SK-N-SH (cell line): Measurements from ENCODE around the gene PRM1. TPM values are rescaled to one million over a fixed set of nuclear protein-coding genes. Genes with fewer than 3 reads are reported as not detected.

ENCODE experiments used
- CTCF ChIA-PET: fragments of 300-600, 350-600 bp; formaldehyde crosslinking; extraction: SDS; loops from one replicate; lab custom pipeline; 2021; lab: Yijun Ruan, JAX
- POLR2A ChIA-PET: fragments of 350-600 bp; sonication (Branson Sonifier 250); formaldehyde crosslinking; extraction: SDS; loops from one replicate; lab custom pipeline; 2020; ENCODE audit warnings: antibody characterized with exemption, inconsistent platforms; lab: Yijun Ruan, JAX
- DNase-seq: peaks from one replicate; pipeline ENCODE4 v3.0.0; 2012
- H2AFZ ChIP-seq: fragments of 200-600 bp; sonication (generic); 2 replicates; pipeline ENCODE4 v1.8.1; 2016; ENCODE audit warnings: antibody characterized with exemption, mild to moderate bottlenecking, low read depth
- H3F3A ChIP-seq: fragments of 200-600 bp; sonication (generic); replicated peaks from 2 replicates; pipeline ENCODE3; 2016; ENCODE audit warnings: antibody characterized with exemption, mild to moderate bottlenecking; ENCODE audit not compliant: insufficient read depth
- H3K27ac ChIP-seq, 2 experiments: fragments of 200-500 bp in 1 of 2; fragments of 200-600 bp in 1 of 2; sonication (Bioruptor generic) in 1 of 2; sonication (generic), shearing (Covaris generic) in 1 of 2; 2 replicates each; pipeline versions ENCODE4 v1.5.1 to v1.6.1; 2014 to 2016; ENCODE audit warnings: low read depth in 2 of 2, inconsistent platforms in 1 of 2, low read length in 1 of 2, mild to moderate bottlenecking in 1 of 2, mixed read lengths in 1 of 2
- H3K27me3 ChIP-seq: fragments of 200-600 bp; sonication (generic), shearing (Covaris generic); 2 replicates; pipeline ENCODE4 v1.6.1; 2016; ENCODE audit warnings: mixed run types; ENCODE audit not compliant: insufficient read depth
- H3K36me3 ChIP-seq, 2 experiments: fragments of 200-500 bp in 1 of 2; fragments of 200-600 bp in 1 of 2; sonication (Bioruptor generic) in 1 of 2; sonication (generic) in 1 of 2; replicated peaks in 1 of 2; 2 replicates each; pipeline versions ENCODE3 to v1.5.1; 2014 to 2016; ENCODE audit warnings: low read length in 1 of 2, mild to moderate bottlenecking in 1 of 2; ENCODE audit not compliant: insufficient read depth in 2 of 2, control insufficient read depth in 1 of 2
- H3K4me1 ChIP-seq, 2 experiments: fragments of 200-500 bp in 1 of 2; fragments of 200-600 bp in 1 of 2; sonication (Bioruptor generic) in 1 of 2; sonication (generic), shearing (Covaris generic) in 1 of 2; 2 replicates each; pipeline versions ENCODE4 v1.5.1 to v1.6.1; 2014 to 2016; ENCODE audit warnings: low read depth in 1 of 2, low read length in 1 of 2, mixed run types in 1 of 2; ENCODE audit not compliant: insufficient read depth in 2 of 2, control insufficient read depth in 1 of 2
- H3K4me2 ChIP-seq: fragments of 200-600 bp; sonication (generic), shearing (Covaris generic); 2 replicates; pipeline ENCODE4 v1.6.1; 2017; ENCODE audit warnings: mixed run types
- H3K4me3 ChIP-seq, 2 experiments: fragments of 200-500 bp in 1 of 2; fragments of 200-600 bp in 1 of 2; sonication (Bioruptor generic) in 1 of 2; sonication (generic), shearing (Covaris generic) in 1 of 2; 2 replicates each; pipeline versions ENCODE4 v1.5.1 to v1.8.1; 2014 to 2016; ENCODE audit warnings: low read depth in 2 of 2, inconsistent platforms in 1 of 2, low read length in 1 of 2, mild to moderate bottlenecking in 1 of 2, mixed read lengths in 1 of 2, moderate library complexity in 1 of 2
- H3K79me2 ChIP-seq: fragments of 200-600 bp; sonication (generic); 2 replicates; pipeline ENCODE4 v1.8.1; 2017; ENCODE audit warnings: mild to moderate bottlenecking; ENCODE audit not compliant: insufficient read depth
- H3K9ac ChIP-seq: fragments of 200-600 bp; sonication (generic); 2 replicates; pipeline ENCODE4 v1.6.1; 2017; ENCODE audit warnings: mixed run types
- H3K9me2 ChIP-seq: fragments of 200-600 bp; sonication (generic); 2 replicates; pipeline ENCODE4 v1.6.1; 2017; ENCODE audit warnings: mixed run types
- H3K9me3 ChIP-seq: fragments of 200-600 bp; sonication (generic); 2 replicates; pipeline ENCODE4 v1.6.1; 2017; ENCODE audit warnings: mixed run types, mild to moderate bottlenecking, moderate library complexity
- H4K20me1 ChIP-seq: fragments of 200-600 bp; sonication (generic); 2 replicates; pipeline ENCODE4 v1.6.1; 2017; ENCODE audit warnings: mild to moderate bottlenecking, mixed run types; ENCODE audit not compliant: insufficient read depth
- CHD2 ChIP-seq: fragments of 150-350 bp; IDR thresholded peaks from 2 replicates; pipeline ENCODE4 v1.6.1; 2018; ENCODE audit warnings: low read length; ENCODE audit not compliant: partially characterized antibody
- EP300 ChIP-seq, 2 experiments: IDR thresholded peaks; 2 replicates each; pipeline versions ENCODE4 v1.4.0 to v1.6.1; 2012; ENCODE audit warnings: borderline replicate concordance in 1 of 2, low read depth in 1 of 2, low read length in 1 of 2
- EZH2phosphoT487 ChIP-seq: fragments of 200-600 bp; sonication (generic); IDR thresholded peaks from 2 replicates; pipeline ENCODE4 v1.6.1; 2017; ENCODE audit warnings: low read depth, mixed run types, mild to moderate bottlenecking, antibody characterized with exemption, moderate library complexity, borderline replicate concordance
- FOXJ3 ChIP-seq: sonication (generic); formaldehyde crosslinking; IDR thresholded peaks from 2 replicates; pipeline ENCODE4 v1.5.1; 2020; ENCODE audit warnings: mild to moderate bottlenecking, missing genetic modification reagents
- MEF2A ChIP-seq: IDR thresholded peaks from 2 replicates; pipeline ENCODE4 v1.4.0; 2012; ENCODE audit warnings: low read depth, borderline replicate concordance
- TCF12 ChIP-seq: IDR thresholded peaks from 2 replicates; pipeline ENCODE4 v1.4.0; 2012
- TEAD4 ChIP-seq: IDR thresholded peaks from 2 replicates; pipeline ENCODE4 v1.4.0; 2012; ENCODE audit warnings: mild to moderate bottlenecking, borderline replicate concordance; ENCODE audit not compliant: insufficient read depth
- WGBS: methylation state at CpG from one replicate; pipeline ENCODE4 v1.1.6; 2017; ENCODE audit warnings: low lambda C conversion rate; 5-methylcytosine and 5-hydroxymethylcytosine counted together
- polyA plus RNA-seq, 3 experiments: library from polyadenylated mRNA; depleted of rRNA; stranded (reverse); fragments of >200 nt; gene quantifications; 2 replicates each; pipeline ENCODE4 v1.2.3, GENCODE V29; 2012
- TF ChIP-seq, protein P1 (sequence below): fragments of 150-350 bp; IDR thresholded peaks from 2 replicates; pipeline ENCODE4 v1.6.1; 2016; ENCODE audit warnings: mild to moderate bottlenecking, low read depth, low read length
- TF ChIP-seq, protein P2 (sequence below): IDR thresholded peaks from 2 replicates; pipeline ENCODE4 v1.6.1; 2012; ENCODE audit warnings: mild to moderate bottlenecking, low read depth, low read length, moderate library complexity
- TF ChIP-seq, protein P3 (sequence below): IDR thresholded peaks from 2 replicates; pipeline ENCODE4 v1.4.0; 2012; ENCODE audit warnings: low read depth, borderline replicate concordance

PRM1 gene
- polyA plus RNA-seq, 1 of the 3 experiments (the other 2 are of a cell fraction) = not detected

DNA sequence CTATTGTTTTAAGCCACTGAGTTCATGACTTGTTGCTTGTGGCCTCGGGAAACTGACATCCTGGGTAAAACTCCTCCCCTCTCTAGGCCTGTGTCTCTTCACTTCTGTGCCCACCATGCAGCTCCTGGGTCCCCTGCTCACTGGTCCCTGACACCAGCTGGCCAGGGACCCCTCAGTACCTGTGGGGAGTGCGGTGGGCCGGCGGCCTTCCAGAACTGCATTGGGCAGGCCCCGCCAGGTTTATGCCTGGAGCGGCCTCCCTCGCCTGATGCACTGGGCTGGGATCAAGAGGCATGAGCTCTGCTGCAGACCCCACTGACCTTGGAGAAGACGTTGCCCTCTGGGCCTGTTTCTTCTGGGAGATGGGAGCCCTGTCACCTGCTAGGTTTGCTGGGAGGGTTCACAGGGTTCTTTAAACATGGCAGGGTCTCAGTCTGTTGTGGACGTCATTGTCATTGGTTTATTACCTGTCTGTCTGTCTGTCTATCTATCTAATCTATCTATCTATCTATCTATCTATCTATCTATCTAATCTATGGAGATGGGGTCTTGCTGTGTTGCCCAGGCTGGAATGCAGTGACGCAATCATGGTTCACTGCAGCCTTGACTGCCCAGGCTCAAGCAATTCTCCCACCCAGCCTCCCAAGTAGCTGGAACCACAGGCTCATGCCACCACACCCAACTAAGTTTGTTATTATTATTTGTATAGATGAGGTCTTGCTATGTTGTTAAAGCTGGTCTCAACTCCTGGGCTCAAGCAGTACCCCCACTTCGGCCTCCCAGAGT lies 42.6 kb upstream of the PRM1 start:
- WGBS = 89% methylated on average over 4 of the region's 11 CpGs
- peaks cover 3 to 7% of the 10 kb centered on the region in 2 experiments; a peak in 2 of 4 replicates for H3K4me1 ChIP-seq
- H3K79me2 ChIP-seq = no peaks in the 10 kb centered on the region
- no peak overlapping the region for H3K4me2 ChIP-seq
- no peak overlapping the region for H3K27ac ChIP-seq
- no peaks in the 10 kb centered on the region for H3K36me3 ChIP-seq
- no peak for DNase-seq
- H3F3A ChIP-seq = peaks cover 7% of the 10 kb centered on the region
- H3K9me2 ChIP-seq = no peaks in the 10 kb centered on the region
- TF ChIP-seq, protein P1, sequence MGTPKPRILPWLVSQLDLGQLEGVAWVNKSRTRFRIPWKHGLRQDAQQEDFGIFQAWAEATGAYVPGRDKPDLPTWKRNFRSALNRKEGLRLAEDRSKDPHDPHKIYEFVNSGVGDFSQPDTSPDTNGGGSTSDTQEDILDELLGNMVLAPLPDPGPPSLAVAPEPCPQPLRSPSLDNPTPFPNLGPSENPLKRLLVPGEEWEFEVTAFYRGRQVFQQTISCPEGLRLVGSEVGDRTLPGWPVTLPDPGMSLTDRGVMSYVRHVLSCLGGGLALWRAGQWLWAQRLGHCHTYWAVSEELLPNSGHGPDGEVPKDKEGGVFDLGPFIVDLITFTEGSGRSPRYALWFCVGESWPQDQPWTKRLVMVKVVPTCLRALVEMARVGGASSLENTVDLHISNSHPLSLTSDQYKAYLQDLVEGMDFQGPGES = no peak
- TF ChIP-seq TCF12 (no peak), FOXJ3 (CRISPR knock-in tag) (no peak), MEF2A (no peak), CHD2 (no peak), EP300 (IDR thresholded peaks at IDR 0.05; ENCODE audit: borderline replicate concordance in 1 of 2, low read depth in 1 of 2, low read length in 1 of 2) (no peak), TEAD4 (no peak), EZH2phosphoT487 (no peak)
- TF ChIP-seq, protein P2, sequence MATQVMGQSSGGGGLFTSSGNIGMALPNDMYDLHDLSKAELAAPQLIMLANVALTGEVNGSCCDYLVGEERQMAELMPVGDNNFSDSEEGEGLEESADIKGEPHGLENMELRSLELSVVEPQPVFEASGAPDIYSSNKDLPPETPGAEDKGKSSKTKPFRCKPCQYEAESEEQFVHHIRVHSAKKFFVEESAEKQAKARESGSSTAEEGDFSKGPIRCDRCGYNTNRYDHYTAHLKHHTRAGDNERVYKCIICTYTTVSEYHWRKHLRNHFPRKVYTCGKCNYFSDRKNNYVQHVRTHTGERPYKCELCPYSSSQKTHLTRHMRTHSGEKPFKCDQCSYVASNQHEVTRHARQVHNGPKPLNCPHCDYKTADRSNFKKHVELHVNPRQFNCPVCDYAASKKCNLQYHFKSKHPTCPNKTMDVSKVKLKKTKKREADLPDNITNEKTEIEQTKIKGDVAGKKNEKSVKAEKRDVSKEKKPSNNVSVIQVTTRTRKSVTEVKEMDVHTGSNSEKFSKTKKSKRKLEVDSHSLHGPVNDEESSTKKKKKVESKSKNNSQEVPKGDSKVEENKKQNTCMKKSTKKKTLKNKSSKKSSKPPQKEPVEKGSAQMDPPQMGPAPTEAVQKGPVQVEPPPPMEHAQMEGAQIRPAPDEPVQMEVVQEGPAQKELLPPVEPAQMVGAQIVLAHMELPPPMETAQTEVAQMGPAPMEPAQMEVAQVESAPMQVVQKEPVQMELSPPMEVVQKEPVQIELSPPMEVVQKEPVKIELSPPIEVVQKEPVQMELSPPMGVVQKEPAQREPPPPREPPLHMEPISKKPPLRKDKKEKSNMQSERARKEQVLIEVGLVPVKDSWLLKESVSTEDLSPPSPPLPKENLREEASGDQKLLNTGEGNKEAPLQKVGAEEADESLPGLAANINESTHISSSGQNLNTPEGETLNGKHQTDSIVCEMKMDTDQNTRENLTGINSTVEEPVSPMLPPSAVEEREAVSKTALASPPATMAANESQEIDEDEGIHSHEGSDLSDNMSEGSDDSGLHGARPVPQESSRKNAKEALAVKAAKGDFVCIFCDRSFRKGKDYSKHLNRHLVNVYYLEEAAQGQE = no peak
- TF ChIP-seq, protein P3, sequence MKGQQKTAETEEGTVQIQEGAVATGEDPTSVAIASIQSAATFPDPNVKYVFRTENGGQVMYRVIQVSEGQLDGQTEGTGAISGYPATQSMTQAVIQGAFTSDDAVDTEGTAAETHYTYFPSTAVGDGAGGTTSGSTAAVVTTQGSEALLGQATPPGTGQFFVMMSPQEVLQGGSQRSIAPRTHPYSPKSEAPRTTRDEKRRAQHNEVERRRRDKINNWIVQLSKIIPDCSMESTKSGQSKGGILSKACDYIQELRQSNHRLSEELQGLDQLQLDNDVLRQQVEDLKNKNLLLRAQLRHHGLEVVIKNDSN = no peak
- ChIA-PET POLR2A (no interaction called here), CTCF (interaction anchor here (0.7 to 1.1 kb wide), 2 partner anchors 12 to 26 kb away, joined by 3 read pairs; no protein-coding TSS in a partner anchor)
- H3K9ac ChIP-seq = no peak overlapping the region
- no peaks in the 10 kb centered on the region for H4K20me1 ChIP-seq
- H3K4me3 ChIP-seq = no peak overlapping the region
- H2AFZ ChIP-seq = no peak overlapping the region
- H3K9me3 ChIP-seq = no peaks in the 10 kb centered on the region
- no peaks in the 10 kb centered on the region for H3K27me3 ChIP-seq
